LNCaP clone FGC (cell line): Measurements from ENCODE around the gene SDHAF1.

Experiments
- DNase-seq: peaks from one replicate; pipeline ENCODE4 v3.0.0-alpha.2; 2011; ENCODE audit warnings: low read depth
- H3K4me3 ChIP-seq: 2 replicates; pipeline ENCODE4 v1.5.1; 2011; ENCODE audit warnings: mild to moderate bottlenecking, low read depth, low read length, control low read depth
- TF ChIP-seq, protein P1 (sequence below): IDR thresholded peaks from 2 replicates; pipeline ENCODE4 v1.5.1; 2012; ENCODE audit warnings: mild to moderate bottlenecking; ENCODE audit not compliant: control insufficient read depth, insufficient read depth; ENCODE audit errors: extremely low read depth

Gene SDHAF1

DNA sequence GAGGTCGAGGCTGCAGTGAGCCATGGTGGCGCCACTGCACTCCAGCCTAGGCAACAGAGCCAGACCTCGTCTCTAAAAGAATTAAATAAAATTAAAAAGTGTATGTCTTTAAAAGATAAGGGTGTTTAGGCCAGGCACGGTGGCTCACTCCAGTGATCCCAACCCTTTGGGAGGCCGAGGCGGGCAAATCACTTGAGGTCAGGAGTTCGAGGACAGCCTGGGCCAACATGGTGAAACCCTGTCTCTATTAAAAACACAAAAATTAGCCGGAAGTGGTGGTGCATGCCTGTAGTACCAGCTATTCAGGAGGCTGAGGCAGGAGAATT lies 7.5 kb upstream of the SDHAF1 start:
- no peak overlapping the region; the same call in 1 of the 2 replicates for H3K4me3 ChIP-seq
- TF ChIP-seq, protein P1, sequence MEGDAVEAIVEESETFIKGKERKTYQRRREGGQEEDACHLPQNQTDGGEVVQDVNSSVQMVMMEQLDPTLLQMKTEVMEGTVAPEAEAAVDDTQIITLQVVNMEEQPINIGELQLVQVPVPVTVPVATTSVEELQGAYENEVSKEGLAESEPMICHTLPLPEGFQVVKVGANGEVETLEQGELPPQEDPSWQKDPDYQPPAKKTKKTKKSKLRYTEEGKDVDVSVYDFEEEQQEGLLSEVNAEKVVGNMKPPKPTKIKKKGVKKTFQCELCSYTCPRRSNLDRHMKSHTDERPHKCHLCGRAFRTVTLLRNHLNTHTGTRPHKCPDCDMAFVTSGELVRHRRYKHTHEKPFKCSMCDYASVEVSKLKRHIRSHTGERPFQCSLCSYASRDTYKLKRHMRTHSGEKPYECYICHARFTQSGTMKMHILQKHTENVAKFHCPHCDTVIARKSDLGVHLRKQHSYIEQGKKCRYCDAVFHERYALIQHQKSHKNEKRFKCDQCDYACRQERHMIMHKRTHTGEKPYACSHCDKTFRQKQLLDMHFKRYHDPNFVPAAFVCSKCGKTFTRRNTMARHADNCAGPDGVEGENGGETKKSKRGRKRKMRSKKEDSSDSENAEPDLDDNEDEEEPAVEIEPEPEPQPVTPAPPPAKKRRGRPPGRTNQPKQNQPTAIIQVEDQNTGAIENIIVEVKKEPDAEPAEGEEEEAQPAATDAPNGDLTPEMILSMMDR, result no peak
- DNase-seq, result no peak

DNA sequence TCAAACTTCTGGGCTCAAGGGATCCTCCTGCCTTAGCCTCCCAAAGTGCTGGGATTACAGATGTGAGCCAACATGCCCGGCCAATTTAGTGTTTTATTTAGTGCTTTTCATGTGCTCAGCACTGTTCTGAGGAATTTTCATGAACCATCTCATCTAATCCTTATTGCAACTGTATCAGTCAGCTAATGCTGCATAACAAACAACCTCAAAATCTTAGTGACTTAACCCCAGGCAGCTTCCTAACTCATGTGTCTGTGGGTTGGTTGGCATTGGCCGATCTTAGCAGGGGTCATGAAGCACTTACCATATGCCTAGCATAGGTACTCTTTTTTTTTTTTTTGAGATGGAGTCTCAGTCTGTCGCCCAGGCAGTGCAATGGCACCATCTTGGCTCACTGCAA lies 6.2 kb upstream of the SDHAF1 start:
- H3K4me3 ChIP-seq, result no peak overlapping the region
- DNase-seq, result no peak
- TF ChIP-seq, protein P1, result no peak

DNA sequence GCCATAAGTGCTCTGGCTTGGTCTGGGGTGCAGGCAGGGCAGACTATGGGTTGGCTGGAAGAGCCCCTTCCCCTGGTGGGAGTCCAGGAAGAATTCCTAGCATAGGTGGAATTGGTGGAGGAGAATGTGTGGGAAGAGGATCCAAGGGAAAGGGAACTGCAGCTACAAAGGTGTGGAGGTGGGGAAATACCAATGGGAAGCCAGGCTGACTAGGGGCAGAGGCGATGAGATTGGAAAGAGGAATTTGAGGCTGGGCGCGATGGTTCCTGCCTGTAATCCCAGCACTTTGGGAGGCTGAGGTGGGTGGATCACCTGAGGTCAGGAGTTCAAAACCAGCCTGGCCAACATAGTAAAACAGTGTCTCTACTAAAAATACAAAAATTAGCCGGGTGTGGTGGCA lies 4.8 kb upstream of the SDHAF1 start:
- TF ChIP-seq, protein P1, result no peak
- DNase-seq, result no peak
- no peak overlapping the region for H3K4me3 ChIP-seq

DNA sequence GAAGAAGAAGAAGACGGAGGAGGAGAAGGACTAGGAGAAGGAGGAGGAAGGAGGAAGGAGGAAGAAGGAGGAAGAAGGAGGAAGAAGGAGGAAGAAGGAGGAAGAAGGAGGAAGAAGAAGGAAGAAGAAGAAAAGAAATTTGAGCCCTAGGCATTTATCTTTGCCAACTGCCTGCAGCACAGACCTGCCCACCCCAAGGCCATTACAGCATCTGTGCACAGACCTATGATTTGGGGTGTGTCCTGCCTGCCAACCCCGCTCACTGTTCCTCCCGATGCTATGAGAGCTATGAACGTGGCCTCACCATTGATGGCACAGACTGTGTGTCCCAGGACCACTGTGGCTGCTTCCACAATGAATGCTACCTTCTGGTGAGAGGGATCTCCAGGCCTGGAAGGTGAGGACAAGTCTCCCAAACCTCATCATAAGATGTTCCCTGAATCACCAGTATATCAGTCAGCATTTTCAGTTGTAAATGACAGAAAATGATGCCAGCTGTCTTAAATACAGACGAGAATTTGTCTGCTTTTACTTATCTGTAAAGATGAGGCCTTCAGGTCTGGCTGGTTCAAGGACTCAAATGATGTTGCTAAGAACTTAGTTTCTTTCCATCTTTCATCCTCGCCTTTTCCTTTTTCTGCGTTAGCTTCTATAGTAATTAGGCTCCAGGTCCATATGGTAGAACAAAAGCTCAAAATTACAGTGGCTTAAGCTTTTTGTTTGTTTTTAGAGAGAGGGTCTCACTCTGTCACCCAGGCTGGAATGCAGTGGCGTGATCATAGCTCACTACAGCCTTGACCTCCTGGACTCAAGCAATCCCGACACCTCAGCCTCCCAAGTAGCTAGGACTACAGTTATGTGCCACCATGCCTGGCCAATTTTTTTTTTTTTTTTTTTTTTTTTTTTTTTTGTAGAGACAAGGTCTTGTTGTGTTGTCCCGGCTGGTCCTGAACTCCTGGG lies 3.9 kb upstream of the SDHAF1 start:
- no peak for DNase-seq
- TF ChIP-seq, protein P1, result no peak
- no peak overlapping the region for H3K4me3 ChIP-seq

DNA sequence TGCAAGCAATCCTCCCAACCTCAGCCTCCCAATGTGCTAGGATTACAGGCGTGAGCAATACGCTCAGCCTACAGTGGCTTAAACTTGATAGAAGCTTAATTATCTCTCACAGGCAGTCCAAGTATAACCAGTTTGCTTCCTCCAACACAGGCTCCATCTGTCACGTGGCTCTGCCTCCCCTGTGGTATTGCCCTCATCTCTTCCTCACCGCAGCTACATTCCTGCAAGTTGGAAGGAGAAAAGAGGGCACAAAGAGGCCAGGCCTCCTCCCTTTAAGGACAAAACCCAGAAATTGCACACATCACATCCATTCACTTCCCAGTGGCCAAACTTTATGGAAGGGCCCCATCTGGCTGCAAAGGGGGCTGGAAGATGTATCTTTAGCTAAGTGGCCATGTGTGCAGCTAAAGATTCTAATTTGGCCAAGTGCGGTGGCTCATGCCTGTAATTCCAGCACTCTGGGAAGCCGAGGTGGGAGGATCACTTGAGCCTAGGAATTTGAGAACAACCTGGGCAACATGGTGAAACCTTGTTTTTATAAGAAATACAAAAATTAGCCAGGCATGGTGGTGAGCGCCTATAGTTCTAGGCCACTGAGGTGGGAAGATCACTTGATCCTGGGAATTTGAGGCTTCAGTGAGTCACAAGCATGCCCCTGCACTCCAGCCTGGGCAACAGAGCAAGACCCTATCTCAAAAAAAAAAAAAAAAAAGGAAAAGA lies 3.1 kb upstream of the SDHAF1 start:
- TF ChIP-seq, protein P1, result no peak
- no peak overlapping the region for H3K4me3 ChIP-seq
- DNase-seq, result no peak

DNA sequence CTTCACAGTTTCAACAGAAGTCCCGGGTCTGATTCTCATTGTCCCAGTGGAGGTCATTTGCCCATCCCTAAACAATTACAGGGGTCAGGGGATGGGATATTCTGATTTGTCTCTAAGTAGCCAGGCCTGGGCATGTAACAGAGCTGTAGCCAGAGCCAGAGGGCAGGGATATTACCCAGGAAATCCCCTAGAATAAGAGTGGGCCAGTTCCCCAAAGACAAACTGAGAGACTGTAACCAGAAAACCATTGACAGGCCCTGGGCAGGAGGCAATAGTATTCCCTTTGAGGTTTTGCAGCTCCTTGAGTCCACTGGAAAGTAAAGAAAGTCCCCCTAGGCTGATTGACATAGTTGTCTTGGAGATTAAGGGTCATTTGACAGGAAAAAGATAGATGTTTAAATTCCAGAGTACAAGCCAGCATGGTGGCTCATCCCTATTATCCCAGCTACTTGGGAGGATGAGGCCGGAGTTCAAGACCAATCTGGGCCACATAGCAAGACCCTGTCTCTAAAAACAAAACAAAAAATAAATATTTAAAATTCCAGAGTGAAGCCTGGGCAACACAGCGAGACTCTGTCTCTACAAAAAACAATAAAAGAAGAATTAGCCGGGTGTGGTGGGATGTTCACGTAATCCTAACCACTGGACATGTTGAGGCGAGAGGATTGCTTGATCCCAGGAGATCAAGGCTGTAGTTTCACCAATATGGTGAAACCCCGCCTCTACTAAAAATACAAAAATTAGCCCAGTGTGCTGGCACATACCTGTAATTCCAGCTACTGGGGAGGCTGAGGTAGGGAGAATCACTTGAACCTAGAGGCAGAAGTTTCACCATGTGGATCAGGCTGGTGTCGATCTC lies 1.9 kb upstream of the SDHAF1 start:
- no peak for DNase-seq

More for the DNA sequence above, 1.9 kb upstream of the SDHAF1 start:
- TF ChIP-seq, protein P1, result no peak
- H3K4me3 ChIP-seq, result no peak overlapping the region
